Erythroblast (primary cell): ENCODE data around the gene SEMA3A.

Experiments used
- DNase-seq, 2 experiments: peaks; one replicate each; lab custom pipeline; 2025; lab: John Stamatoyannopoulos, UW
- GATA1 ChIP-seq: IDR thresholded peaks from 2 replicates; pipeline ENCODE4 v1.6.1; 2011; ENCODE audit warnings: low read depth, mild to moderate bottlenecking, control low read depth, low read length, moderate library complexity
- POLR2A ChIP-seq: IDR thresholded peaks from 2 replicates; pipeline ENCODE4 v1.6.1; 2011; ENCODE audit warnings: mild to moderate bottlenecking, low read length

The SEMA3A gene

GRCh38 chr7:84188786-84189405 is 5.7 kb downstream of the SEMA3A start:
- TF ChIP-seq POLR2A (no peak), GATA1 (no peak)
- no peak for DNase-seq

GRCh38 chr7:84187813-84188510 is 6.6 kb downstream of the SEMA3A start:
- DNase-seq, result no peak

GRCh38 chr7:84187087-84187805 is 7.3 kb downstream of the SEMA3A start:
- DNase-seq, result no peak
- no peak for TF ChIP-seq POLR2A
- TF ChIP-seq GATA1, result no peak

More at GRCh38 chr7:84187813-84188510, 6.6 kb downstream of the SEMA3A start:
- no peak for TF ChIP-seq GATA1
- no peak for TF ChIP-seq POLR2A

DNA sequence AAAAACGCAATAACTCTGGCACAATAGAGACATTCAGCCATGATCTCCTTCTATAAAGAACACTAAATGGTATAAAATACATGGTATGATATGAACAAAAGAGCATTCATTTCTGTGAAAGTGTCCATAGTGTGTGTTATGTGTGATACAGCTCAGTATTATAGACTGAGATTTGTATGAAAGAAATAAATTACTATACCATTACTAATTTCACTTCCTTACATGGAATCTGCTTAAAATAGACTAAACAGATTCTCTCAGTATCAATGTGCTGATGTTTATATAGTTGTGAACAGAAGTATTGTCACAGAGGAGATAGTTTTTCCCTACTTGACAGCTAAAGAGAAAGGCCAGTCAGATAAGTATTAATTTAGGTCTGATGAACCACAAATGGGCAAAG is 10.8 kb downstream of the SEMA3A start:
- TF ChIP-seq GATA1 (no peak), POLR2A (no peak)
- no peak for DNase-seq

GRCh38 chr7:84182301-84182700 is 12.3 kb downstream of the SEMA3A start:
- TF ChIP-seq GATA1 (no peak), POLR2A (no peak)
- DNase-seq, result no peak

- TF ChIP-seq GATA1 (no peak), POLR2A (no peak)
- no peak for DNase-seq
These were observed 13.0 kb downstream of the SEMA3A start for GRCh38 chr7:84181628-84182027.

GRCh38 chr7:84177758-84178412 is 16.7 kb downstream of the SEMA3A start:
- TF ChIP-seq POLR2A (no peak), GATA1 (no peak)
- no peak for DNase-seq

DNA sequence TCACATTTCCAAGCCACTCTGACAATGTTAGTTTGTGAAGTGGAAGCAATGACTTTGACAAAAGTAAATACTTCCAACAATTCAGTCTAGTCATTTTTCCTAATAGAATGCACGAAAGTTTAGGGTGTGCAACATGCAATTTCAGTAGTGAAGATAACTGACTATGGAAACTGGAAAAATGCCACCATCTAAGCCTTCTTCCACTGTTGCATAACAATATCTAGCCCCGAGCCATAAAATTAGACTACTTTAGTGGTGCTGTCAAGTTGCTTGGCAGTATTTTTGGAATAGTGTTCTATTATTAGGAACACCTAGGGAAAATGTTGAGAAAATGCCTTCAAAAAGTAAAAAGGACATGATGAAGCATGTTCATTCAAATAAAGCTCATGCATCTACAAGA is 17.9 kb downstream of the SEMA3A start:
- DNase-seq, result no peak
- no peak for TF ChIP-seq GATA1
- TF ChIP-seq POLR2A, result no peak

GRCh38 chr7:84175461-84175860 is 19.1 kb downstream of the SEMA3A start:
- DNase-seq, result no peak
- TF ChIP-seq POLR2A, result no peak
- no peak for TF ChIP-seq GATA1

- DNase-seq, result no peak
- TF ChIP-seq GATA1 (no peak), POLR2A (no peak)
These were observed 23.9 kb downstream of the SEMA3A start for GRCh38 chr7:84170646-84171045.

DNA sequence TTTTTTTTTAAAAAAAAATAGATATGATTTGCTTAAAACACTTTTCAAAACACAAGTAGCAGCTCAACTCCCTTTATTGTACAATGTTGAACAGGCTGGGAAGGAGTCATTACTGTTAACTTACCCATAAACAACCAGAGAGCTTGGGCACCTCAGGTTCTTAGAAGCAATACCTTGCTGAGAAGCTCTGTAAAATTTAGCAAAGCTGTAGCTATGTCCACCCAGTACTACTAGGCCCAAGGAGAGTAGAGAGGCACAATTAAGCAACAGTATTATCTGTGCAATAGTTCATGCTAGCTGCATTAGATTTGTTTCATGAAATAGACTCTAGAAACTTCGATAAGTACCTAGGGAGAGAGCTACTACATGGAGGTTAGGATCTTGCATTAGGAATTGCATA is 32.0 kb downstream of the SEMA3A start:
- DNase-seq, result no peak
- TF ChIP-seq POLR2A (no peak), GATA1 (no peak)

GRCh38 chr7:84162125-84162524 is 32.5 kb downstream of the SEMA3A start:
- DNase-seq, result no peak
- TF ChIP-seq GATA1, result no peak
- TF ChIP-seq POLR2A, result no peak

- no peak for DNase-seq
- no peak for TF ChIP-seq POLR2A
- no peak for TF ChIP-seq GATA1
These were observed 33.2 kb downstream of the SEMA3A start for GRCh38 chr7:84161398-84161797.

- TF ChIP-seq POLR2A (no peak), GATA1 (no peak)
- no peak for DNase-seq
These were observed 35.2 kb downstream of the SEMA3A start for GRCh38 chr7:84159435-84159834.
